CD4-positive, alpha-beta T cell (primary cell): ENCODE measurements around the gene LHFPL5. TPM values are rescaled to one million over a fixed set of nuclear protein-coding genes. Genes with fewer than 3 reads are reported as not detected.

Experiments
- ATAC-seq: fragments of 200-7000 bp; cut with Tn5 transposase; one replicate; pipeline ENCODE4 v1.10.0; 2022; ENCODE audit warnings: mild to moderate bottlenecking; ENCODE audit not compliant: poor library complexity
- CTCF ChIA-PET: fragments of 350-600 bp; sonication (Branson Sonifier 250); formaldehyde crosslinking; loops from one replicate; lab custom pipeline; 2021; ENCODE audit warnings: antibody characterized with exemption, inconsistent platforms; lab: Charles Lee
- POLR2A ChIA-PET: fragments of 350-600 bp; sonication (Branson Sonifier 250); formaldehyde crosslinking; loops from one replicate; lab custom pipeline; 2021; ENCODE audit warnings: antibody characterized with exemption, inconsistent platforms; lab: Charles Lee
- DNase-seq, 14 experiments: peaks; one replicate each; pipeline ENCODE4 v3.0.0-alpha.2; 2013 to 2020; ENCODE audit warnings: mixed read lengths in 2 of 14
- H3K27ac ChIP-seq, 2 donors: one replicate each; pipeline versions ENCODE4 v1.5.1 to v1.7.0; 2013; ENCODE audit warnings: low read length in 2 of 2, low read depth in 1 of 2, mild to moderate bottlenecking in 1 of 2
- H3K27me3 ChIP-seq, 2 experiments: 1 replicate in 1 of 2; 2 replicates in 1 of 2; pipeline versions ENCODE4 v1.6.1 to v1.7.0; 2013; ENCODE audit warnings: low read length in 2 of 2, control low read depth in 1 of 2, mild to moderate bottlenecking in 1 of 2, moderate library complexity in 1 of 2; ENCODE audit not compliant: insufficient read depth in 2 of 2, control insufficient read depth in 1 of 2
- H3K36me3 ChIP-seq: one replicate; pipeline ENCODE4 v1.6.1; 2013; ENCODE audit warnings: low read length, control low read depth; ENCODE audit not compliant: insufficient read depth
- H3K4me1 ChIP-seq: one replicate; pipeline ENCODE4 v1.6.1; 2013; ENCODE audit warnings: low read length, control low read depth; ENCODE audit not compliant: insufficient read depth
- H3K4me3 ChIP-seq: one replicate; pipeline ENCODE4 v1.5.1; 2013; ENCODE audit warnings: mild to moderate bottlenecking, low read length, moderate library complexity
- H3K9me3 ChIP-seq, 2 experiments: 1 replicate in 1 of 2; 2 replicates in 1 of 2; pipeline versions ENCODE4 v1.6.1 to v1.7.0; 2013; ENCODE audit warnings: low read length in 2 of 2, mild to moderate bottlenecking in 2 of 2, control low read depth in 1 of 2, moderate library complexity in 1 of 2; ENCODE audit not compliant: control insufficient read depth in 1 of 2, insufficient read depth in 1 of 2
- H3K27ac Mint-ChIP-seq: one replicate; pipeline ENCODE4 v1.8.0; 2020; ENCODE audit warnings: mixed read lengths
- H3K27me3 Mint-ChIP-seq: one replicate; pipeline ENCODE4 v1.8.0; 2021; ENCODE audit warnings: mixed read lengths
- H3K36me3 Mint-ChIP-seq: one replicate; pipeline ENCODE4 v1.8.0; 2021; ENCODE audit warnings: low read depth, mixed read lengths
- H3K4me1 Mint-ChIP-seq: one replicate; pipeline ENCODE4 v1.8.0; 2021; ENCODE audit warnings: low read depth, mixed read lengths
- H3K4me3 Mint-ChIP-seq: one replicate; pipeline ENCODE4 v1.8.0; 2020; ENCODE audit warnings: mild to moderate bottlenecking, mixed read lengths
- H3K9me3 Mint-ChIP-seq: one replicate; pipeline ENCODE4 v1.8.0; 2020; ENCODE audit warnings: mixed read lengths
- CTCF ChIP-seq: fragments of 200-600 bp; IDR thresholded peaks from one replicate; pipeline ENCODE4 v1.8.0; 2022; ENCODE audit warnings: antibody characterized with exemption, mild to moderate bottlenecking
- intact Hi-C, 2 experiments: fragments of 100-400 bp; cut with DNase I in 1 of 2; cut with micrococcal nuclease in 1 of 2; formaldehyde crosslinking; loops; one replicate each; pipeline versions ENCODE4 v1.15.1 to v1.9.0; 2023 to 2025; cut with DNase I, micrococcal nuclease
- total RNA-seq, 174 experiments: library from RNA in 2 of 174; stranded (reverse) in 2 of 174; gene quantifications; one replicate each; pipeline ENCODE4 v1.2.3 and lab custom pipeline; 2021 to 2026

The LHFPL5 gene
- total RNA-seq, 2 experiments from 2014 or later: not detected

- Histone ChIP-seq H3K36me3 (no peaks in the 10 kb centered on the region), H3K9me3 (peaks cover 0 to 9% of the 10 kb centered on the region in 2 experiments), H3K27ac (no peak overlapping the region), H3K4me1 (peaks cover 5% of the 10 kb centered on the region), H3K4me3 (no peak overlapping the region), H3K27me3 (peaks cover 29 to 30% of the 10 kb centered on the region in 2 experiments)
- H3K27ac Mint-ChIP-seq: no peak overlapping the region
- no peaks in the 10 kb centered on the region for H3K36me3 Mint-ChIP-seq
- DNase-seq: no peak
- no peaks in the 10 kb centered on the region for H3K4me1 Mint-ChIP-seq
- TF ChIP-seq CTCF: no peak
- no peaks in the 10 kb centered on the region for H3K9me3 Mint-ChIP-seq
- intact Hi-C loops: no loop called here
- no peak overlapping the region for H3K4me3 Mint-ChIP-seq
- ATAC-seq: no peak
- POLR2A ChIA-PET: no interaction called here
- CTCF ChIA-PET: no interaction called here
- peaks cover 61% of the 10 kb centered on the region for H3K27me3 Mint-ChIP-seq
Measured at GRCh38 chr6:35788423-35788982, 16.6 kb upstream of the LHFPL5 start.

- H3K4me1 ChIP-seq: peaks cover 5% of the 10 kb centered on the region
- H3K4me1 Mint-ChIP-seq: no peaks in the 10 kb centered on the region
- TF ChIP-seq CTCF: no peak
- ChIA-PET POLR2A (no interaction called here), CTCF (no interaction called here)
- intact Hi-C loops: no loop called here
- H3K27me3 ChIP-seq: peaks cover 24 to 25% of the 10 kb centered on the region in 2 experiments
- peaks cover 50% of the 10 kb centered on the region for H3K27me3 Mint-ChIP-seq
- no peak overlapping the region for H3K27ac ChIP-seq
- DNase-seq (no peak), ATAC-seq (no peak)
- no peaks in the 10 kb centered on the region for H3K36me3 Mint-ChIP-seq
- no peak overlapping the region for H3K27ac Mint-ChIP-seq
- no peak overlapping the region for H3K4me3 ChIP-seq
- H3K36me3 ChIP-seq: no peaks in the 10 kb centered on the region
- no peaks in the 10 kb centered on the region for H3K9me3 Mint-ChIP-seq
- H3K9me3 ChIP-seq: peaks cover 0 to 11% of the 10 kb centered on the region in 2 experiments
- no peak overlapping the region for H3K4me3 Mint-ChIP-seq
Measured at GRCh38 chr6:35790683-35791082, 14.5 kb upstream of the LHFPL5 start.

GRCh38 chr6:35794536-35795452 is 10.4 kb upstream of the LHFPL5 start:
- no peak for TF ChIP-seq CTCF
- H3K27me3 Mint-ChIP-seq: peaks cover 17% of the 10 kb centered on the region
- no peaks in the 10 kb centered on the region for H3K27me3 ChIP-seq
- no peaks in the 10 kb centered on the region for H3K4me1 Mint-ChIP-seq
- ChIA-PET CTCF (no interaction called here), POLR2A (no interaction called here)
- H3K27ac Mint-ChIP-seq: no peak overlapping the region
- H3K4me3 ChIP-seq: no peak overlapping the region
- no peaks in the 10 kb centered on the region for H3K4me1 ChIP-seq
- H3K36me3 Mint-ChIP-seq: no peaks in the 10 kb centered on the region
- H3K9me3 ChIP-seq: peaks cover 0 to 3% of the 10 kb centered on the region in 2 experiments
- no peak overlapping the region for H3K4me3 Mint-ChIP-seq
- intact Hi-C loops: no loop called here
- no peaks in the 10 kb centered on the region for H3K36me3 ChIP-seq
- H3K27ac ChIP-seq: no peak overlapping the region
- no peak for DNase-seq
- no peaks in the 10 kb centered on the region for H3K9me3 Mint-ChIP-seq
- ATAC-seq: no peak
